Natural killer cell (primary cell): ENCODE measurements around the gene HOXC4. TPM values are rescaled to one million over a fixed set of nuclear protein-coding genes. Genes with fewer than 3 reads are reported as not detected.

Experiments
- ATAC-seq, 3 donors: fragments of 150-1000 bp in 2 of 3; fragments of 200-7000 bp in 1 of 3; cut with Tn5 transposase; 1 replicate in 1 of 3; 2 replicates in 2 of 3; pipeline ENCODE4 v1.10.0; 2021; ENCODE audit warnings: mild to moderate bottlenecking in 2 of 3, moderate library complexity in 2 of 3
- DNase-seq, 2 donors: peaks; one replicate each; pipeline versions ENCODE4 v3.0.0 to v3.0.0-alpha.2; 2013 to 2021; ENCODE audit warnings: mixed read lengths in 1 of 2
- H3K27ac ChIP-seq: one replicate; pipeline ENCODE4 v1.5.1; 2013; ENCODE audit warnings: mild to moderate bottlenecking, low read length
- H3K27me3 ChIP-seq: one replicate; pipeline ENCODE4 v1.6.1; 2013; ENCODE audit warnings: low read length; ENCODE audit not compliant: control insufficient read depth, insufficient read depth
- H3K36me3 ChIP-seq: one replicate; pipeline ENCODE4 v1.6.1; 2013; ENCODE audit warnings: low read length; ENCODE audit not compliant: control insufficient read depth, insufficient read depth
- H3K4me1 ChIP-seq: one replicate; pipeline ENCODE4 v1.6.1; 2013; ENCODE audit warnings: low read length; ENCODE audit not compliant: control insufficient read depth, insufficient read depth
- H3K4me3 ChIP-seq: one replicate; pipeline ENCODE4 v1.5.1; 2013; ENCODE audit warnings: low read length
- H3K9me3 ChIP-seq: one replicate; pipeline ENCODE4 v1.6.1; 2013; ENCODE audit warnings: low read length; ENCODE audit not compliant: control insufficient read depth, insufficient read depth
- H3K27ac Mint-ChIP-seq, 2 donors: one replicate each; pipeline ENCODE4 v1.8.0; 2022; ENCODE audit warnings: mild to moderate bottlenecking in 2 of 2, mixed read lengths in 2 of 2, moderate library complexity in 1 of 2
- H3K27me3 Mint-ChIP-seq, 2 donors: one replicate each; pipeline ENCODE4 v1.8.0; 2022; ENCODE audit warnings: low read depth in 2 of 2, mixed read lengths in 2 of 2
- H3K36me3 Mint-ChIP-seq: one replicate; pipeline ENCODE4 v1.8.0; 2022; ENCODE audit warnings: mixed read lengths
- H3K4me1 Mint-ChIP-seq, 2 donors: one replicate each; pipeline ENCODE4 v1.8.0; 2022; ENCODE audit warnings: mixed read lengths in 2 of 2
- H3K4me3 Mint-ChIP-seq: one replicate; pipeline ENCODE4 v1.8.0; 2022; ENCODE audit warnings: mild to moderate bottlenecking, moderate library complexity, mixed read lengths
- H3K9me3 Mint-ChIP-seq, 2 donors: one replicate each; pipeline ENCODE4 v1.8.0; 2022; ENCODE audit warnings: mixed read lengths in 2 of 2
- WGBS: methylation state at CpG from one replicate; pipeline ENCODE4 v1.1.7; 2013; ENCODE audit warnings: missing lambda C conversion rate; ENCODE audit not compliant: insufficient coverage; 5-methylcytosine and 5-hydroxymethylcytosine counted together
- intact Hi-C: fragments of 100-400 bp; cut with micrococcal nuclease; formaldehyde crosslinking; loops from one replicate; pipeline ENCODE4 v1.14.2; 2022
- total RNA-seq, 4 donors: library from RNA; stranded (reverse); fragments of 120-200 nt in 1 of 4; gene quantifications; one replicate each; pipeline versions ENCODE4 v1.2.3 to v1.2.4, GENCODE V29; 2013 to 2022
- TF ChIP-seq, protein P1 (sequence below): fragments of 200-600 bp; IDR thresholded peaks from one replicate; pipeline ENCODE4 v1.8.0; 2022; ENCODE audit warnings: antibody characterized with exemption

HOXC4 gene
- total RNA-seq, 3 donors from 2014 or later (not counting 1 experiment from before 2014, with no cell fraction given) = 0.95 to 3.2 (median 1.8) TPM

DNA sequence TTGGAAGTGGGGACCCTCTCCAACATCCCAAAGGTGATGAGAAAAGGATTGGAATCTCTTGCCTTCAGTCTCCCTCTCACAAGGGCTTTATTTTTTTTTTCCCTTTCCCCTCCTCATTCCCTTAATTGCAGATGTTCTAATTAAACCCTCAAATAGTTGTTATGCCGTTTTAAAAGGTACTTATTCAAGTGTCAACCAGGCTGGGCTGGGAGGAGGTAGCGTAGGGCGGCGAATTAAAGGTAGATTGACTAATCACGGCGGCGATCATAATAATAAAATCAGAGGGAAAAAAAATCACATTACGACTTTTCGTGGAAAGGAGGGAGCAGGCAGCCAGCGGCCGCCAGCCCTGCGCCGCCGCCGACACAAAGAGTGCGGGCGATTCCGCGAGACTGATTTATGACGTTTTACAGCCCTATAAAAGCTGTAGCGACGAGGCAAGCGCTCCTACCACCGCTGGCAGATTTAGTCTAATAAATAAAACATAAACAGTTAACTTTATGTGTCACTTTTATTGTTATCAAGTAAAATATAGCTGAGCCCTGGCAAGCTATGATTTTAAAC lies 1.7 kb upstream of the HOXC4 start:
- no peaks in the 10 kb centered on the region for H3K9me3 Mint-ChIP-seq
- H3K36me3 ChIP-seq = no peaks in the 10 kb centered on the region
- H3K4me1 Mint-ChIP-seq = peaks cover 36 to 51% of the 10 kb centered on the region in 2 donors
- DNase-seq (peak in 1 of 2 donors; percentile 20), ATAC-seq (no peak)
- H3K36me3 Mint-ChIP-seq = no peaks in the 10 kb centered on the region
- peaks cover 71 to 74% of the 10 kb centered on the region in 2 donors for H3K27me3 Mint-ChIP-seq
- peak overlapping the region; percentile 95 for H3K27ac ChIP-seq
- peak overlapping the region in 1 of 2 donors; percentile 71 for H3K27ac Mint-ChIP-seq
- peak overlapping the region; percentile 76 for H3K4me3 Mint-ChIP-seq
- no peak overlapping the region for H3K4me3 ChIP-seq
- 33% methylated on average over 23 of the region's 24 CpGs for WGBS
- TF ChIP-seq, protein P1, sequence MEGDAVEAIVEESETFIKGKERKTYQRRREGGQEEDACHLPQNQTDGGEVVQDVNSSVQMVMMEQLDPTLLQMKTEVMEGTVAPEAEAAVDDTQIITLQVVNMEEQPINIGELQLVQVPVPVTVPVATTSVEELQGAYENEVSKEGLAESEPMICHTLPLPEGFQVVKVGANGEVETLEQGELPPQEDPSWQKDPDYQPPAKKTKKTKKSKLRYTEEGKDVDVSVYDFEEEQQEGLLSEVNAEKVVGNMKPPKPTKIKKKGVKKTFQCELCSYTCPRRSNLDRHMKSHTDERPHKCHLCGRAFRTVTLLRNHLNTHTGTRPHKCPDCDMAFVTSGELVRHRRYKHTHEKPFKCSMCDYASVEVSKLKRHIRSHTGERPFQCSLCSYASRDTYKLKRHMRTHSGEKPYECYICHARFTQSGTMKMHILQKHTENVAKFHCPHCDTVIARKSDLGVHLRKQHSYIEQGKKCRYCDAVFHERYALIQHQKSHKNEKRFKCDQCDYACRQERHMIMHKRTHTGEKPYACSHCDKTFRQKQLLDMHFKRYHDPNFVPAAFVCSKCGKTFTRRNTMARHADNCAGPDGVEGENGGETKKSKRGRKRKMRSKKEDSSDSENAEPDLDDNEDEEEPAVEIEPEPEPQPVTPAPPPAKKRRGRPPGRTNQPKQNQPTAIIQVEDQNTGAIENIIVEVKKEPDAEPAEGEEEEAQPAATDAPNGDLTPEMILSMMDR = no peak
- no peaks in the 10 kb centered on the region for H3K9me3 ChIP-seq
- intact Hi-C loops = no loop called here
- H3K4me1 ChIP-seq = peaks cover 53% of the 10 kb centered on the region
- H3K27me3 ChIP-seq = peaks cover 66% of the 10 kb centered on the region

GRCh38 chr12:54052438-54053002 lies 1.1 kb upstream of the HOXC4 start:
- Mint-ChIP-seq H3K27me3 (peaks cover 69 to 74% of the 10 kb centered on the region in 2 donors), H3K36me3 (no peaks in the 10 kb centered on the region), H3K4me1 (peaks cover 36 to 48% of the 10 kb centered on the region in 2 donors), H3K27ac (peak overlapping the region; percentile 63 to 71), H3K4me3 (peak overlapping the region; percentile 76), H3K9me3 (no peaks in the 10 kb centered on the region)
- Histone ChIP-seq H3K4me3 (peak overlapping the region; percentile 83), H3K36me3 (no peaks in the 10 kb centered on the region), H3K9me3 (no peaks in the 10 kb centered on the region), H3K27ac (peak overlapping the region; percentile 95), H3K4me1 (peaks cover 48% of the 10 kb centered on the region), H3K27me3 (peaks cover 66% of the 10 kb centered on the region)
- 28% methylated on average over 5 of the region's 10 CpGs for WGBS
- DNase-seq = no peak
- TF ChIP-seq, protein P1 = no peak
- intact Hi-C loops = no loop called here
- peak in 2 of 3 donors; percentile 3 to 6 for ATAC-seq

- no peaks in the 10 kb centered on the region for H3K36me3 Mint-ChIP-seq
- Histone ChIP-seq H3K4me1 (peaks cover 47% of the 10 kb centered on the region), H3K27me3 (peaks cover 59% of the 10 kb centered on the region), H3K9me3 (no peaks in the 10 kb centered on the region), H3K27ac (peak overlapping the region; percentile 95), H3K36me3 (no peaks in the 10 kb centered on the region), H3K4me3 (peak overlapping the region; percentile 83)
- peak in 1 of 2 donors; percentile 60 for DNase-seq
- WGBS = 3% methylated on average over 21 of the region's 22 CpGs
- TF ChIP-seq, protein P1 = no peak
- peak; percentile 70 to 75 (median 73) for ATAC-seq
- H3K27me3 Mint-ChIP-seq = peaks cover 65 to 74% of the 10 kb centered on the region in 2 donors
- peak overlapping the region; percentile 76 for H3K4me3 Mint-ChIP-seq
- peaks cover 36 to 44% of the 10 kb centered on the region in 2 donors for H3K4me1 Mint-ChIP-seq
- intact Hi-C loops = no loop called here
- peak overlapping the region; percentile 63 to 71 for H3K27ac Mint-ChIP-seq
- no peaks in the 10 kb centered on the region for H3K9me3 Mint-ChIP-seq
Measured at GRCh38 chr12:54053003-54053750, 458 bp upstream of the HOXC4 start.
